Left cardiac atrium (tissue), 4 donors: Measurements from ENCODE around the gene JOSD2. TPM values are rescaled to one million over a fixed set of nuclear protein-coding genes. Genes with fewer than 3 reads are reported as not detected.
A peak's percentile ranks its signal among the peaks of the same experiment; 100 is the strongest.

Experiments used
- ATAC-seq, 2 donors: fragments of 200-7000 bp; cut with Tn5 transposase; one replicate each; pipeline ENCODE4 v1.9.1; 2020; ENCODE audit warnings: mild to moderate bottlenecking in 2 of 2, moderate library complexity in 2 of 2
- DNase-seq: peaks from one replicate; pipeline ENCODE4 v3.0.0-alpha.2; 2020
- intact Hi-C, 2 donors: fragments of 100-400 bp; cut with DNase I; formaldehyde crosslinking; loops; one replicate each; pipeline versions ENCODE4 v1.14.1 to v1.15.1; 2022 to 2023
- total RNA-seq, 2 donors: library from RNA; stranded (reverse); fragmentation: NEBNext Ultra II Directional; extraction: Animal tissue kit (Norgen Biotek cat#: 25700); gene quantifications; one replicate each; pipeline ENCODE4 v1.2.1, GENCODE V29; 2021
- donor health status: DM: no; HTN: yes; CAD: no.
- donor health status: DM: no; HTN: yes; CAD: no; lungs with severe emphysema.
- donor health status: DM: yes; HTN: yes; CAD: no.
- donor health status: Dilated cardiomyopathy.

Gene JOSD2
- total RNA-seq, 2 donors from 2014 or later: 27.3 to 36.7 TPM

DNA sequence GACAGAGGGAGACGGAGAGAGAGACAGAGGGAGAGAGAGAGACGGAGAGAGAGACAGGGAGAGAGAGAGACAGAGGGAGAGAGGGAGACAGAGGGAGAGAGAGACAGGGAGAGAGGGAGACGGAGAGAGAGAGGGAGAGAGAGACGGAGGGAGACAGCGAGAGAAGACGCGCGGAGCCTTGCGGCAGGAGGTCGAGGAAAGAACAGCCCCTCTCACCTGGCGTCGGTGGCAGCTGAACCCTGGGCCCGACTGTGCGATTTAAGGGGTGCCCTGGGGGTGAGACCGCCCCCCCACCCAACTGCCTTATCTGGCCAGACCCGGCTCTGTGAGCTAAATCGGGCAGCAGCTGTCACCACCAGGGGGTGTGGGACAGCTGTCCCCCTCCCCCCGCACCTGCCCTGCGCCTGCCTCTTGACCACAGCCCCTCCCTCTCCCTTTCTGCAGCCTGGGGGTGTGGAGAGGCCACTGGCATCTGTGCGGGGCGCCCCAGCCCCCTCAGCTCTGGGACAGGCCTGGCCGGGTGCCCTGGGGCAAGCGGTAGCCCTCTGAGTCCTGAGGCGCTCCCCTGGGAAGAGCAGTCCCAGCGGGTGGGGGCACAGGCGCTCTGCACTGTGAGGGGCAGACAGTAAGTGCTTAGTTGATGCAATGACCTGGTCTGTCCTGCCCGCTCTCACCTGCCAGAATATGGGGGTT lies 10.8 kb downstream of the JOSD2 start:
- intact Hi-C loops: no loop called here
- ATAC-seq: peak; percentile 60 to 63
- peak; percentile 75 for DNase-seq

DNA sequence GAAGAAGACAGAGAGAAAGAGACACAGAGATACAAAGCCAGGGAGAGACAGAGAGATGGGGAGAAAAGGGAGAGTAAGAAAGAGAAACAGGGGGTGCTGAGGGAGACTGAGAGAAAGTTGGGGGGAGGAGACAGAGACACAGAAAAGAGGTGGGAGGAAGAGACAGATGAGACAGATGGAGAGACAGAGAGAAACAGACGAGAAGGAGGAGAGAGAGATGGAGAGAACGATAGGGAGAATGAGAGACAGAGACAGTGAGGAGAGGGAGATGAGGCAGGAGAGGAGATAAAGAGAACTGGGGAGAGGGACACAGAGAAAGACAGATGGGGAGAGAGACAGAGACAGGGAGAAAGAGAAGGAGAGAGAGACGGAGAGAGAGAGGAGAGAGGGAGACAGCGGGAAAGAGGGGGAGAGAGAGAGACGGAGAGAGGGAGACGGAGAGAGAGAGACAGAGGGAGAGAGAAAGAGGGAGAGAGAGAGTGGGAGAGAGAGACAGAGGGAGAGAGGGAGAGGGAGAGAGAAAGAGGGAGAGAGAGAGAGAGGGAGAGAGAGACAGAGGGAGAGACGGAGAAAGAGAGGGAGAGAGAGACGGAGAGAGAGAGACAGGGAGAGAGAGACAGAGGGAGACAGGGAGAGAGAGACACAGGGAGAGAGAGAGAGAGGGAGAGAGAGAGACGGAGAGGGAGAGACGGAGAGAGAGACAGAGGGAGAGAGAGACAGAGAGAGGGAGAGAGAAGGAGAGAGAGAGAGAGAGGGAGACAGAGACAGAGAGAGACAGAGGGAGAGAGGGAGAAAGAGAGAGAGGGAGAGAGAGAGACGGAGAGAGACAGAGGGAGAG lies 12.6 kb downstream of the JOSD2 start:
- ATAC-seq (no peak), DNase-seq (no peak)
- intact Hi-C loops: no loop called here

GRCh38 chr19:50497022-50497405 lies 14.0 kb downstream of the JOSD2 start:
- ATAC-seq: no peak
- intact Hi-C loops: no loop called here
- DNase-seq: no peak

DNA sequence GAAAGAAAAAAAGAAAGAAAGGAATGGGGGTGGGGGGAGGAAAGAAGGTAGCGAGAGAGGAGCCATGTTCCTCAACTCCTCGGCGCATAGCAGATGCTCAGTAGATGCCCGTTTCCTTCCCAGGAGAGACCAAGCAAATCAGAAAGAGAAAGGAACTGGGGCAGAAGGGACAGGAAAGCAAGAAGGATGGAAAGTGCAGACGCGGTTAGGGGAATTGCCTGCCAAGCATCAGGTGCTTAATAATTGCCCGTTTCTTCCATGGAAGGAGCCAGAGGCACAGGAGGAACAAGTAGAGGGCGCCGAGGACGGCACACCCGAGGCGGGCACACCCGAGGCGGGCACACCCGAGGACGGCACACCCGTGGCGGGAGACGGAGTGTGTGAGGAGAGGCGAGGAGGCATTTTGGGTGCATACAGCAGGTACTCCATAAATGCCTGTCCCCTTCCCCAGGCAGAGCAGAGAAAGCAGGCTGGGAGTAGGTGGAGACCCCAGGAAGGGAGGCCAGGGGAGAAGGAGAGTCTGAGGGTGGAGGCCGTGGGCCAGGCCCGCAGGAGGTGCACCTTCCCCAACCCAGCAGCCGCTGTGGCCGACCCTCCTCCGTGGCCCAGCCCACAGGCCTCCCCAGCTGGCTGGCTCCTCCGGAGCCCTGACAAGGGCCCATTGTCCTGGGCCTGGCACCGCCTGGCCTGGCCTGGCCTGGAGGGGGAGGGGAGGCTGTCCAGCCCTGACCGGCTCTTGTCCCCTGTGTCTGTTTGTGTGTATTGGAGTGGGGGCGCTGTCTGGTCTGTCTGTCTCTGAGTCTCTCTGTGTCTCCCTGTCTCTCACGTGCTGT lies 14.6 kb downstream of the JOSD2 start:
- intact Hi-C loops: no loop called here
- DNase-seq (peak; percentile 54), ATAC-seq (peak; percentile 28 to 42)

- DNase-seq: no peak
- intact Hi-C loops: no loop called here
- no peak for ATAC-seq
These were observed 15.9 kb downstream of the JOSD2 start for GRCh38 chr19:50495020-50495531.

GRCh38 chr19:50494186-50495019 lies 16.6 kb downstream of the JOSD2 start:
- intact Hi-C loops: no loop called here
- DNase-seq: no peak
- peak in 1 of 2 donors; percentile 3 for ATAC-seq

DNA sequence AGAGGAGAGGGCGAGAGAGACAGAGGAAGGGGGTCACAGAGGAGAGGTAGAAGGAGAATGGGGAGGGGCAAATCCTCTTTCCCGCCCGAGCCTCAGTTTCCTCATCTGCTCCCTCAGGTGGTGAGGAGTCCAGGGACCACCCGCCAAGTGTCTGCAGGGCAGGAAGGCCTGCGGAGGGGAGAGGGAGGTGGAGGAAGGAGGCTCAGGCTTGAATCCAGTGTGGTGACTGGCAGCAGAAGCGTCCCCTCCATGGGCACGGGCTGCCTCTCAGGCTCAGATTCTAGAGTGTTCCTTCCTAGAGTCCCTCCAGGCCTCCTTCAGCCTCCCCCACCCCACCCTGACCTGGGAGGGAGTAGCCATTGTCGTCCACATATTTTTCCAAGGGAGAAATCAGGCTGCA lies 17.8 kb downstream of the JOSD2 start:
- intact Hi-C loops: no loop called here
- ATAC-seq (no peak), DNase-seq (peak; percentile 2)

GRCh38 chr19:50492303-50493052 lies 18.5 kb downstream of the JOSD2 start:
- intact Hi-C loops: no loop called here
- no peak for ATAC-seq
- DNase-seq: no peak

DNA sequence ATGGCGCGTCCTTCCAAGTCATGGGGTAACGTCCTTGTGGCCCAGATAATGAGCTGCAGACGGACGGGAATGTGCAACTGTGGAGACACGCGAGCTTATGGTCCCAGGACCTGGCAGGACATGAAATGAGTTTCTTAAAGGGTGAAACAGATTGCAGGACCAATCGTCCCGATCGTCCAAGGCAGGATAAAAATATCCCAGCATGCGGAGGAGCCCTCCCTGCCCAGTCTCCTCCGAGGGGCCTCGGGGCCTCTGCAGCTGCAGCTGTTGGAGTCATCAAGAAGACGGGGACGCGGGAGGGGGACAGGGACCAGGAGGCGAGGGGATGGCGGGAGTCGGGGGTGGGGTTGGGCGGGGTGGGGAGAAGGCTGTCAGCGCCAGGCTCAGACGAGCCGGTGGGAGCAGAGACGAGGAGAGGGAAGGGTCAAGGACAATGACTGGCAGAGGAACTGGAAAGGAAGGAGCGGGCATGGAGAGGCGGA lies 20.0 kb downstream of the JOSD2 start:
- DNase-seq: no peak
- ATAC-seq: no peak
- intact Hi-C loops: no loop called here

DNA sequence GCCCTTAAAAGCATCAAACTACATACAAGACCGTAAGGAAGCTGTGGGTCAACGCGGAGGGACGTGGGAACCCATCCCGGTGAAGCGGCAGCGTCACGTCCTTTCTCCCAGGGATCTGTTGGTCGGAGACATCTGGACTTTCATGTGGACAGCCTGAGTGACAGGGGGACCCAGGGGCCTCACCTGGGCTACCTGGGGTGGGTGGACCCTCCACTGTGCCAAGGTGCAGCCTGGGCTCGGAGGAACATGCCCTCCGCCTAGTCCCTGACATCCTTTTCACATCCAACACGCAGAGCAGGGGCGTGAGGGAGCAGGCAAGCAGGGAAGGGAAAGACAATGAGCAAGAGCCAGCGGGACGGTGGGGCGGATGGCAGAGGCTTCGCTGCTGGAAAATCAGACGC lies 20.6 kb downstream of the JOSD2 start:
- ATAC-seq (no peak), DNase-seq (no peak)
- intact Hi-C loops: no loop called here

GRCh38 chr19:50489461-50490011 lies 21.5 kb downstream of the JOSD2 start:
- DNase-seq: no peak
- intact Hi-C loops: no loop called here
- peak in 1 of 2 donors; percentile 6 for ATAC-seq

- no peak for DNase-seq
- intact Hi-C loops: no loop called here
- ATAC-seq: peak in 1 of 2 donors; percentile 19
These were observed 22.4 kb downstream of the JOSD2 start for GRCh38 chr19:50488389-50489194.

- intact Hi-C loops: no loop called here
- DNase-seq: no peak
- ATAC-seq: no peak
These were observed 24.0 kb downstream of the JOSD2 start for GRCh38 chr19:50486823-50487515.

- intact Hi-C loops: no loop called here
- DNase-seq (no peak), ATAC-seq (no peak)
These were observed 25.6 kb downstream of the JOSD2 start for GRCh38 chr19:50485284-50485955.

DNA sequence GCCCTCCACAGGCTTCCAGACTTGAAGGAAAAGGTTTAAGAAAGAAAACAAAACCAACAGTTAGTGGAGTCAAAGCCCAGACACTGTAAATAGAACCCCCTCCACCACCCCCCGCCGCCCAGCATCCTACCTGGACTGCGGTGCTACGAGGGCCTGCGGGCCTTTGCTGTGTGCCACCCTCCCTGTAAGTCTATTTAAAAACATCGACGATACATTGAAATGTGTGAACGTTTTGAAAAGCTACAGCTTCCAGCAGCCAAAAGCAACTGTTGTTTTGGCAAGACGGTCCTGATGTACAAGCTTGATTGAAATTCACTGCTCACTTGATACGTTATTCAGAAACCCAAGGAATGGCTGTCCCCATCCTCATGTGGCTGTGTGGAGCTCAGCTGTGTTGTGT lies 28.1 kb downstream of the JOSD2 start:
- ATAC-seq (no peak), DNase-seq (no peak)
- intact Hi-C loops: no loop called here
